Pancreas (tissue), 10 donors: ENCODE measurements around the gene FAM149B1. TPM values are rescaled to one million over a fixed set of nuclear protein-coding genes. Genes with fewer than 3 reads are reported as not detected.

ENCODE experiments used
- ATAC-seq, 4 donors: fragments of 200-7000 bp; cut with Tn5 transposase; one replicate each; pipeline versions ENCODE4 v1.8.0 to v1.9.1; 2020; ENCODE audit warnings: mild to moderate bottlenecking in 4 of 4, moderate library complexity in 4 of 4
- DNase-seq, 6 donors: peaks; one replicate each; pipeline ENCODE4 v3.0.0-alpha.2; 2020
- FAIRE-seq: peaks from 2 replicates; lab custom pipeline; 2012; peaks lifted over from hg19 to GRCh38; lab: Jason Lieb, UNC
- H3K27ac ChIP-seq, 4 donors: fragments of 200-600 bp; sonication (generic); 1 replicate in 3 of 4; 2 replicates in 1 of 4; pipeline versions ENCODE4 v1.5.0 to v1.8.0; 2020
- H3K27me3 ChIP-seq, 4 donors: fragments of 200-600 bp; one replicate each; pipeline ENCODE4 v1.8.0; 2021
- H3K36me3 ChIP-seq, 3 donors: fragments of 200-600 bp; sonication (generic) in 1 of 3; one replicate each; pipeline versions ENCODE4 v1.5.0 to v1.8.0; 2020 to 2021
- H3K4me1 ChIP-seq, 3 donors: fragments of 200-600 bp; one replicate each; pipeline ENCODE4 v1.8.0; 2021
- H3K4me3 ChIP-seq, 4 donors: fragments of 200-600 bp; sonication (generic) in 2 of 4; one replicate each; pipeline versions ENCODE4 v1.5.0 to v1.8.0; 2020 to 2021
- H3K9me3 ChIP-seq, 4 donors: fragments of 200-600 bp; one replicate each; pipeline ENCODE4 v1.8.0; 2021
- CTCF ChIP-seq, 4 donors: fragments of 200-600 bp; sonication (generic) in 3 of 4; IDR thresholded peaks; one replicate each; pipeline versions ENCODE4 v1.5.0 to v1.8.0; 2021; ENCODE audit warnings: antibody characterized with exemption in 4 of 4
- WGBS, 2 donors: extraction: QIAGEN DNeasy Blood & Tissue Kit; methylation state at CpG; one replicate each; pipeline ENCODE4 v1.1.7; 2013; 5-methylcytosine and 5-hydroxymethylcytosine counted together
- intact Hi-C, 3 donors: fragments of 100-400 bp; cut with DNase I; formaldehyde crosslinking; loops; one replicate each; pipeline versions ENCODE4 v1.11.1 to v1.14.2; 2022
- polyA plus RNA-seq, 2 donors: library from polyadenylated mRNA; stranded (reverse); fragments of 200-250 nt; gene quantifications; one replicate each; pipeline ENCODE4 v1.2.3, GENCODE V29; 2013
- total RNA-seq, 6 donors: library from RNA; stranded (reverse); fragmentation: NEBNext Ultra II Directional in 4 of 6; extraction: Animal tissue kit (Norgen Biotek cat#: 25700) in 4 of 6; gene quantifications; one replicate each; pipeline versions ENCODE4 v1.2.1 to v1.2.4, GENCODE V29; 2021 to 2023
- donor health status: healthy with polysubstance abuse.
- donor health status: DM: no; HTN: no; CAD: no; lungs with moderate emphysema.
- donor health status: DM: no; HTN: no; CAD: no.
- donor health status: control.
- donor health status: control.
- donor health status: Bipolar disorder and iron deficiency.
- donor health status: DM: yes; HTN: yes; CAD: no.
- donor health status: DM: no; HTN: no; CAD: no.
- donor health status: DM: no; HTN: no; CAD: no.
- donor health status: DM: yes; HTN: yes; CAD: no.

FAM149B1 gene
- total and polyA plus RNA-seq, 8 donors: 6.6 to 15.8 (median 8.7) TPM

DNA sequence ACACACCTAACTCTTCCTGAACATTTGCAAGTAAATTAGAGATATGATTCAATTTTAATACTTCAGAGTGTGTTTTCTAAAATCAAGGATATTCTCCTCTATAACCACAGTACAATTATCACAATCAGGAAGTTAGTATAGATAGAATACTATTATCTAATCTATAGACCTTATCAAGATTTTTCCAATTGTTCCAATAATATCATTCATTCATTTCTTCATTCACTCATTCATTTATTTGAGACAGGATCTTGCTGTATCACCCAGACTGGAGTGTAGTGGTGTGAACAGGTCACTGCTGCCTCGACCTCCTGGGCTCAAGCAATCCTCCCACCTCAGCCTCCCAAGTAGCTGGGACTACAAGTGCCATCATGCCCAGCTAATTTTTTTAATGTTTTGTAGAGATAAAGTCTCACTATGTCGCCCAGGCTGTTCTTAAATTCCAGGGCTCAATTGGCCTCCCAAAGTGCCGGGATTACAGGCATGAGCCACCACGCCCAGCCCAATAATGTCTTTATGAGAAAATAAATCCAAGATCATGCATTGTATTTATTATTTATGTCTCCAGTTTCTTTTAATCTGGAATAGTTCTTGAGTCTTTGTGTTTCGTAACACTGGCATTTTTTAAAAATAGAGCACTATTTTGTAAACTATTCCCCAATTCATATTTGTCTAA is 95.1 kb downstream of the FAM149B1 start:
- WGBS, 2 donors: 85 to 92% methylated on average over 5 of the region's 5 CpGs
- FAIRE-seq: no peak
- intact Hi-C loops: no loop called here
- Histone ChIP-seq H3K36me3 (no peaks in the 10 kb centered on the region), H3K4me1 (no peaks in the 10 kb centered on the region), H3K9me3 (no peaks in the 10 kb centered on the region), H3K4me3 (no peak overlapping the region), H3K27me3 (no peaks in the 10 kb centered on the region), H3K27ac (no peak overlapping the region)
- no peak for TF ChIP-seq CTCF (IDR thresholded peaks at IDR 0.05)
- ATAC-seq: no peak
- DNase-seq: no peak

DNA sequence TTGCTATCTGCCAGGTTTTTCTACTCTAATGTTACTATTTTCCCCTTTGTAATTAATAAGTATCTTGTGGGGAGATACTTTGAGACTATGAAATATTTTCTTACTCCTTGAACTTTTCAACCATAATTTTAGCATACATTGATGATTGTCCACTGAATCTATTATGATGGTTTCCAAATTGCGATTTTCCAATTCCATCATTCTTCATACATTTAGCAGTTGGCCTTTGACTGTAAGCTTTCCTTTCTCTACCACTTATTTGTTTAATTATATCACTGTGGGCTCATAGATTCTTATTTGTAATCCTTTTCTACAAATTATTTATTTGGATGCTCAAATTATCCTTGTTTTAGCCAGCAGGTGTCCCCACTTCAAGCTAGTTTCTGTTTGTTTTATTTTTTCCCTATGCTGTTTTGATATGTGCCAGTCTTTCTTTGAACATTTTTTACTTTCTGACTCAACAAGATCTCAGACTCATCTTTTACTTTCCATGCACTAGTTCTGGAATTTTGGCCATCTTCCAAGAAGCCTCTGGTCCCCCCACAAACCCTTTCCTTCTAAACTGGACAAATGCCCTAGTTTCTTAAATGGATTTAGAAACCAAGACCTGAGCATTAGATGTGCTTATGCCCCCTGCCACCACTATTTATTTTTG is 95.9 kb downstream of the FAM149B1 start:
- intact Hi-C loops: no loop called here
- Histone ChIP-seq H3K36me3 (no peaks in the 10 kb centered on the region), H3K4me1 (no peaks in the 10 kb centered on the region), H3K27me3 (no peaks in the 10 kb centered on the region), H3K27ac (no peak overlapping the region), H3K4me3 (no peak overlapping the region), H3K9me3 (no peaks in the 10 kb centered on the region)
- no peak for FAIRE-seq
- peak in 2 of 4 donors; percentile 13 to 25 for TF ChIP-seq CTCF (IDR thresholded peaks at IDR 0.05)
- no peak for DNase-seq
- 51 to 60% methylated on average over 1 of the region's 1 CpG for WGBS, 2 donors
- ATAC-seq: no peak

- H3K36me3 ChIP-seq: no peaks in the 10 kb centered on the region
- DNase-seq: no peak
- no peak overlapping the region for H3K27ac ChIP-seq
- no peaks in the 10 kb centered on the region for H3K27me3 ChIP-seq
- H3K9me3 ChIP-seq: no peaks in the 10 kb centered on the region
- intact Hi-C loops: no loop called here
- no peak for FAIRE-seq
- H3K4me1 ChIP-seq: no peaks in the 10 kb centered on the region
- H3K4me3 ChIP-seq: no peak overlapping the region
- no peak for ATAC-seq
- 86 to 93% methylated on average over 2 of the region's 2 CpGs for WGBS, 2 donors
- TF ChIP-seq CTCF (IDR thresholded peaks at IDR 0.05): no peak
Measured at GRCh38 chr10:73264423-73264822, 96.5 kb downstream of the FAM149B1 start.

DNA sequence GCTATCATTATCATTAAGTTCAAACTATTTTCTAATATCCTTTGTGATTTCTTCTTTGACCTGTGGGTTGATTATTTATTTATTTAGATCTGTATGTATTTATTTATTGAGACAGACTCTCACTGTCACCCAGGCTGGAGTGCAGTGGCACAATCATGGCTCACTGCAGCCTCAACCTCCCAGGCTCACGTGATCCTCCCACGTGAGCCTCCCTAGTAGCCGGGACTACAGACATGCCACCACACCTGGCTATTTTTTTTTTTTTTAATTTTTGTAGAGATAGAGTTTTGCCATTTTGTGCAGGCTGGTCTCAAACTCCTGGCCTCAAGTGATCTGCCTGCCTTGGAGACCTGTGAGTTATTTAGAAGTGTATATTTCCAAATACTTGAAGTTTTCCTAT is 113.2 kb downstream of the FAM149B1 start:
- intact Hi-C loops: no loop called here
- Histone ChIP-seq H3K27me3 (no peaks in the 10 kb centered on the region), H3K4me1 (no peaks in the 10 kb centered on the region), H3K27ac (no peak overlapping the region), H3K4me3 (no peak overlapping the region), H3K9me3 (no peaks in the 10 kb centered on the region), H3K36me3 (no peaks in the 10 kb centered on the region)
- no peak for FAIRE-seq
- WGBS, 2 donors: 90 to 94% methylated on average over 3 of the region's 3 CpGs
- ATAC-seq: no peak
- TF ChIP-seq CTCF (IDR thresholded peaks at IDR 0.05): no peak
- no peak for DNase-seq

DNA sequence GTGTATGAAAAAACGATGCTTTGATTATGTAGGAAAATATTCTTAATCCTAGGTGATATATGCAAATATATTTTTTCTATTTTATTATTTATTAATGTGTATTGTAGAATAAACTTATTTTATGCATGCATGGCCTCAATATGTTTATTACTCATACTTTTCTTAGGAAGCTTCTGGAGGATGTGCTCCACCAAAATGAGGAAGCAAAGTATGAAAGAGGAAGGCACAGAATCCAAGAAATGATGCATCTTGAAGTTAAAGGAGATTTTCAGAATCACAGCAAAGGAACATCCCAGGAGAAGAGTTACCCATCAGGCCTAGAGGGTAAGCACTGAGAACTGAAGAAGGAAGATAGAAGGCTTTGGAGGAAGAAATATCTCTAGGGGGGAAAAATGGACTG is 119.5 kb downstream of the FAM149B1 start:
- no peaks in the 10 kb centered on the region for H3K36me3 ChIP-seq
- DNase-seq: no peak
- no peak for TF ChIP-seq CTCF (IDR thresholded peaks at IDR 0.05)
- no peaks in the 10 kb centered on the region for H3K27me3 ChIP-seq
- WGBS, 2 donors: 74 to 76% methylated on average over 1 of the region's 1 CpG
- no peaks in the 10 kb centered on the region for H3K9me3 ChIP-seq
- intact Hi-C loops: no loop called here
- ATAC-seq: no peak
- no peak overlapping the region for H3K27ac ChIP-seq
- FAIRE-seq: no peak
- H3K4me1 ChIP-seq: no peaks in the 10 kb centered on the region
- H3K4me3 ChIP-seq: no peak overlapping the region
